ENCODE measurements around the gene STRA6. TPM values are rescaled to one million over a fixed set of nuclear protein-coding genes. Genes with fewer than 3 reads are reported as not detected.

The STRA6 gene
- polyA plus RNA-seq, 1 experiment, result 10.9 TPM

- no peak overlapping the region for H3K4me3 ChIP-seq (ENCODE audit: low read depth, low read length)
- ChIA-PET CTCF (interaction anchor here (0.6 to 2.1 kb wide), 6 partner anchors 11 to 127 kb away, joined by 3 to 7 read pairs (median 3); partner anchors contain the start of gene STRA6), POLR2A (interaction anchor here (0.6 kb wide), 1 partner anchor 426 kb away, joined by 3 read pairs; no protein-coding TSS in a partner anchor)
- DNase-seq (ENCODE audit: low read depth), result no peak
- no peaks in the 10 kb centered on the region for H3K27me3 ChIP-seq (ENCODE audit: control insufficient read depth, insufficient read depth, low read length)
- H3K36me3 ChIP-seq (ENCODE audit: control insufficient read depth, insufficient read depth, low read length), result peaks cover 2% of the 10 kb centered on the region
- peak; percentile 40; the same call in 1 of the 2 replicates for TF ChIP-seq CTCF (IDR thresholded peaks at IDR 0.05; ENCODE audit: insufficient read depth, low read depth, low read length)
Observed at GRCh38 chr15:74179983-74180880, 22.4 kb downstream of the STRA6 start.

GRCh38 chr15:74179101-74179841 is 23.3 kb downstream of the STRA6 start:
- no peak for TF ChIP-seq CTCF (IDR thresholded peaks at IDR 0.05; ENCODE audit: insufficient read depth, low read depth, low read length)
- no peaks in the 10 kb centered on the region for H3K27me3 ChIP-seq (ENCODE audit: control insufficient read depth, insufficient read depth, low read length)
- H3K36me3 ChIP-seq (ENCODE audit: control insufficient read depth, insufficient read depth, low read length), result peaks cover 2% of the 10 kb centered on the region
- CTCF ChIA-PET, result interaction anchor here (0.6 to 2.1 kb wide), 8 partner anchors 12 to 239 kb away, joined by 3 to 7 read pairs (median 3); partner anchors contain the start of gene STRA6
- H3K4me3 ChIP-seq (ENCODE audit: low read depth, low read length), result no peak overlapping the region
- POLR2A ChIA-PET, result interaction anchor here (0.6 kb wide), 1 partner anchor 425 kb away, joined by 3 read pairs; no protein-coding TSS in a partner anchor
- DNase-seq (ENCODE audit: low read depth), result peak; percentile 95

- POLR2A ChIA-PET, result no interaction called here
- Histone ChIP-seq H3K27me3 (ENCODE audit: control insufficient read depth, insufficient read depth, low read length) (no peaks in the 10 kb centered on the region), H3K36me3 (ENCODE audit: control insufficient read depth, insufficient read depth, low read length) (peaks cover 2% of the 10 kb centered on the region), H3K4me3 (ENCODE audit: low read depth, low read length) (no peak overlapping the region)
- TF ChIP-seq CTCF (IDR thresholded peaks at IDR 0.05; ENCODE audit: insufficient read depth, low read depth, low read length), result no peak
- no peak for DNase-seq (ENCODE audit: low read depth)
- CTCF ChIA-PET, result interaction anchor here (0.8 to 2.3 kb wide), 3 partner anchors 124 to 240 kb away, joined by 3 to 9 read pairs (median 3); no protein-coding TSS in a partner anchor
Observed at GRCh38 chr15:74178326-74179100, 24.1 kb downstream of the STRA6 start.

GRCh38 chr15:74176262-74177214 is 26.0 kb downstream of the STRA6 start:
- ChIA-PET CTCF (interaction anchor here (0.6 to 2.3 kb wide), 5 partner anchors 11 to 131 kb away, joined by 3 to 9 read pairs (median 3); no protein-coding TSS in a partner anchor), POLR2A (no interaction called here)
- H3K36me3 ChIP-seq (ENCODE audit: control insufficient read depth, insufficient read depth, low read length), result peaks cover 2% of the 10 kb centered on the region; the same call in 1 of the 2 replicates
- DNase-seq (ENCODE audit: low read depth), result no peak
- H3K27me3 ChIP-seq (ENCODE audit: control insufficient read depth, insufficient read depth, low read length), result no peaks in the 10 kb centered on the region
- no peak overlapping the region for H3K4me3 ChIP-seq (ENCODE audit: low read depth, low read length)
- no peak for TF ChIP-seq CTCF (IDR thresholded peaks at IDR 0.05; ENCODE audit: insufficient read depth, low read depth, low read length)

All from BJ (cell line).